Lower lobe of right lung (tissue), 2 donors: ENCODE measurements around the gene RNU7-1. TPM values are rescaled to one million over a fixed set of nuclear protein-coding genes. Genes with fewer than 3 reads are reported as not detected.
A peak's percentile ranks its signal among the peaks of the same experiment; 100 is the strongest.

ENCODE experiments used
- ATAC-seq, 2 donors: fragments of 200-7000 bp; cut with Tn5 transposase; one replicate each; pipeline ENCODE4 v1.9.1; 2020 to 2022; ENCODE audit warnings: mild to moderate bottlenecking in 2 of 2, moderate library complexity in 2 of 2
- DNase-seq: peaks from one replicate; pipeline ENCODE4 v3.0.0-alpha.2; 2020
- H3K27ac ChIP-seq: fragments of 200-600 bp; one replicate; pipeline ENCODE4 v1.8.0; 2022
- H3K27me3 ChIP-seq: fragments of 200-600 bp; one replicate; pipeline ENCODE4 v1.8.0; 2022; ENCODE audit warnings: low read depth
- H3K36me3 ChIP-seq: fragments of 200-600 bp; one replicate; pipeline ENCODE4 v1.8.0; 2022; ENCODE audit warnings: mild to moderate bottlenecking
- H3K4me1 ChIP-seq: fragments of 200-600 bp; one replicate; pipeline ENCODE4 v1.8.0; 2022
- H3K4me3 ChIP-seq: fragments of 200-600 bp; one replicate; pipeline ENCODE4 v1.8.0; 2022; ENCODE audit warnings: mild to moderate bottlenecking
- H3K9me3 ChIP-seq: fragments of 200-600 bp; one replicate; pipeline ENCODE4 v1.8.0; 2022
- intact Hi-C: fragments of 100-400 bp; cut with DNase I; formaldehyde crosslinking; loops from one replicate; pipeline ENCODE4 v1.11.0; 2022
- total RNA-seq: library from RNA; stranded (reverse); fragmentation: NEBNext Ultra II Directional; extraction: Animal tissue kit (Norgen Biotek cat#: 25700); gene quantifications from one replicate; pipeline ENCODE4 v1.2.1, GENCODE V29; 2021
- TF ChIP-seq, protein P1 (sequence below): fragments of 200-600 bp; IDR thresholded peaks from one replicate; pipeline ENCODE4 v1.8.0; 2022; ENCODE audit warnings: antibody characterized with exemption, mild to moderate bottlenecking
- donor health status: DM: no; HTN: yes; CAD: no; lungs with severe emphysema.

RNU7-1 gene
- total RNA-seq, 1 donor from 2014 or later, result not detected

DNA sequence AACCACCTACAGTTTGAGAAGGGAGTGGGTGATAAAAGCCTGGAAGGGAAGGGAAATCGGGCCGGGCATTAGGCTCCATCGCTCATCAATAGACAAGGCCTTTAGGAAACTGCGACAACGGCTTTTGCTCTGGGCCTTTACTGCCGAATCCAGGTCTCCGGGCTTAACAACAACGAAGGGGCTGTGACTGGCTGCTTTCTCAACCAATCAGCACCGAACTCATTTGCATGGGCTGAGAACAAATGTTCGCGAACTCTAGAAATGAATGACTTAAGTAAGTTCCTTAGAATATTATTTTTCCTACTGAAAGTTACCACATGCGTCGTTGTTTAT is 261 bp upstream of the RNU7-1 start:
- peak overlapping the region; percentile 82 for H3K4me3 ChIP-seq
- H3K4me1 ChIP-seq, result peaks cover 48% of the 10 kb centered on the region
- TF ChIP-seq, protein P1, sequence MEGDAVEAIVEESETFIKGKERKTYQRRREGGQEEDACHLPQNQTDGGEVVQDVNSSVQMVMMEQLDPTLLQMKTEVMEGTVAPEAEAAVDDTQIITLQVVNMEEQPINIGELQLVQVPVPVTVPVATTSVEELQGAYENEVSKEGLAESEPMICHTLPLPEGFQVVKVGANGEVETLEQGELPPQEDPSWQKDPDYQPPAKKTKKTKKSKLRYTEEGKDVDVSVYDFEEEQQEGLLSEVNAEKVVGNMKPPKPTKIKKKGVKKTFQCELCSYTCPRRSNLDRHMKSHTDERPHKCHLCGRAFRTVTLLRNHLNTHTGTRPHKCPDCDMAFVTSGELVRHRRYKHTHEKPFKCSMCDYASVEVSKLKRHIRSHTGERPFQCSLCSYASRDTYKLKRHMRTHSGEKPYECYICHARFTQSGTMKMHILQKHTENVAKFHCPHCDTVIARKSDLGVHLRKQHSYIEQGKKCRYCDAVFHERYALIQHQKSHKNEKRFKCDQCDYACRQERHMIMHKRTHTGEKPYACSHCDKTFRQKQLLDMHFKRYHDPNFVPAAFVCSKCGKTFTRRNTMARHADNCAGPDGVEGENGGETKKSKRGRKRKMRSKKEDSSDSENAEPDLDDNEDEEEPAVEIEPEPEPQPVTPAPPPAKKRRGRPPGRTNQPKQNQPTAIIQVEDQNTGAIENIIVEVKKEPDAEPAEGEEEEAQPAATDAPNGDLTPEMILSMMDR, result no peak
- peak overlapping the region; percentile 99 for H3K27ac ChIP-seq
- intact Hi-C loops, result no loop called here
- DNase-seq (peak; percentile 77), ATAC-seq (peak; percentile 54 to 65)
- H3K36me3 ChIP-seq, result peaks cover 43% of the 10 kb centered on the region
- H3K9me3 ChIP-seq, result no peaks in the 10 kb centered on the region
- no peaks in the 10 kb centered on the region for H3K27me3 ChIP-seq

- peak overlapping the region; percentile 99 for H3K27ac ChIP-seq
- H3K9me3 ChIP-seq, result no peaks in the 10 kb centered on the region
- TF ChIP-seq, protein P1, result peak; percentile 93
- DNase-seq, result peak; percentile 95
- H3K36me3 ChIP-seq, result peaks cover 36% of the 10 kb centered on the region
- peak overlapping the region; percentile 82 for H3K4me3 ChIP-seq
- no peaks in the 10 kb centered on the region for H3K27me3 ChIP-seq
- peaks cover 47% of the 10 kb centered on the region for H3K4me1 ChIP-seq
- peak; percentile 82 to 85 for ATAC-seq
- intact Hi-C loops, result no loop called here
Measured at GRCh38 chr12:6944381-6945186, 968 bp downstream of the RNU7-1 start.

GRCh38 chr12:6945613-6946012 is 2.0 kb downstream of the RNU7-1 start:
- peaks cover 27% of the 10 kb centered on the region for H3K36me3 ChIP-seq
- H3K9me3 ChIP-seq, result no peaks in the 10 kb centered on the region
- DNase-seq, result peak; percentile 47
- no peaks in the 10 kb centered on the region for H3K27me3 ChIP-seq
- ATAC-seq, result no peak
- intact Hi-C loops, result no loop called here
- H3K27ac ChIP-seq, result peak overlapping the region; percentile 78
- peak overlapping the region; percentile 44 for H3K4me3 ChIP-seq
- TF ChIP-seq, protein P1, result no peak
- peaks cover 56% of the 10 kb centered on the region for H3K4me1 ChIP-seq

DNA sequence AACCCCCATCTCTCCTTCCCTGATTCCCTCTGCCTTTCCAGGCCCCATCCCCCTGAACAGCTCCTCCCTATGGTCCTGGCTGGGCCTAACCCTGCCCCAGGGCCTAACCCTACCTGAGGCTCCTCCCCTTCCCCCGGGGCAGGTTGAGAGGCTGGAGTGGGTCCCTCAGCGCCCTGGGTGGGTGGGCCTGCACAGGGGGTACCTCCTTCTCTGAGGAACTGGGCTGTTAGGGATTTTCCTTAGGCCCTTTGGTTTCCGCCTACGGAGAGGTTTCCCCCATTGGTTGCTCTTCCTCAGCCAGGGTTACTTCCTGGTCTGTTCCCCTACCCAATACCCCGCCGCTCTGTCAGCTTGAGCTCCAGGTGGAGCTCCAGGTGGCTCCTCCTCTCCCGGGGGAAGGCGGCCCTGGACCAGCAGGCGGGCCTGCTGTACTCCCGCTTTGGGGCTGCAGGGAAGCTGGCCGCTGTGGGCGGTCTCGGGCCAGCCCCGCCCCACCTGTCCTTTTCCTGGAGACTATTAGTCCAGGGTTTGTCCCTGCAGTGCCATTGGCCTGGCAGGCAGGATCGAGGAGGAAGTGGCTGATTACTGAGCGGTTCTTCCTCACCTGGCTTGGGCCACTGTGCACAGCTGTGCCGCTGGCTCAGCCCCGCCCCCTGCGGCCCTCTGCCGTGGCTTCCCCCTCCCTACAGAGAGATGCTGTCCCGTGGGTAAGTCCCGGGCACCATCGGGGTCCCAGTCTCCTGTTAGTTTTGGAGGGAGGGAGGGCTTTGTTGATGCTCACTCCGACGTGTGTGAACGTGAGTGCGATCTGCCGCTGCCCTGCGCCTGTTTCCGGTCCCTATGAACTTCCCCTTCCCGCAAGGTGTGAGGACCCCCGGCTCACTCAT is 2.7 kb downstream of the RNU7-1 start:
- Histone ChIP-seq H3K27ac (peak overlapping the region; percentile 78), H3K27me3 (no peaks in the 10 kb centered on the region), H3K4me3 (peak overlapping the region; percentile 44), H3K36me3 (peaks cover 20% of the 10 kb centered on the region), H3K9me3 (no peaks in the 10 kb centered on the region), H3K4me1 (peaks cover 60% of the 10 kb centered on the region)
- intact Hi-C loops, result no loop called here
- TF ChIP-seq, protein P1, result no peak
- peak; percentile 96 for DNase-seq
- ATAC-seq, result peak; percentile 83

GRCh38 chr12:6946920-6947374 is 3.3 kb downstream of the RNU7-1 start:
- TF ChIP-seq, protein P1, result no peak
- Histone ChIP-seq H3K4me3 (peak overlapping the region; percentile 44), H3K9me3 (no peaks in the 10 kb centered on the region), H3K27me3 (no peaks in the 10 kb centered on the region), H3K36me3 (peaks cover 14% of the 10 kb centered on the region), H3K27ac (peak overlapping the region; percentile 78), H3K4me1 (peaks cover 58% of the 10 kb centered on the region)
- ATAC-seq (no peak), DNase-seq (peak; percentile 37)
- intact Hi-C loops, result no loop called here
